Type B pancreatic cell (in vitro differentiated cells): ENCODE data around the gene PARP11. TPM values are rescaled to one million over a fixed set of nuclear protein-coding genes. Genes with fewer than 3 reads are reported as not detected.
A peak's percentile ranks its signal among the peaks of the same experiment; 100 is the strongest.

ENCODE experiments used
- DNase-seq: peaks from one replicate; pipeline ENCODE4 v3.0.0; 2021; ENCODE audit warnings: mixed read lengths; ENCODE audit not compliant: unreplicated experiment; ENCODE audit errors: extremely low spot score
- H3K27ac Mint-ChIP-seq: 2 replicates; pipeline ENCODE4 v1.8.0; 2021; ENCODE audit warnings: mild to moderate bottlenecking, mixed read lengths
- H3K27me3 Mint-ChIP-seq: 2 replicates; pipeline ENCODE4 v1.8.0; 2021; ENCODE audit warnings: mixed read lengths
- H3K36me3 Mint-ChIP-seq: 2 replicates; pipeline ENCODE4 v1.8.0; 2021; ENCODE audit warnings: mixed read lengths
- H3K4me1 Mint-ChIP-seq: one replicate; pipeline ENCODE4 v1.8.0; 2021; ENCODE audit warnings: mixed read lengths; ENCODE audit not compliant: unreplicated experiment
- H3K4me3 Mint-ChIP-seq: 2 replicates; pipeline ENCODE4 v1.8.0; 2021; ENCODE audit warnings: mild to moderate bottlenecking, mixed read lengths
- H3K9me3 Mint-ChIP-seq: 2 replicates; pipeline ENCODE4 v1.8.0; 2021; ENCODE audit warnings: mixed read lengths
- total RNA-seq: library from RNA; stranded (reverse); gene quantifications from 2 replicates; pipeline ENCODE4 v1.2.1, GENCODE V29; 2021; ENCODE audit warnings: low replicate concordance
- TF ChIP-seq, protein P1 (sequence below): fragments of 200-600 bp; sonication (generic); conservative IDR thresholded peaks from 2 replicates; pipeline ENCODE4 v1.5.0; 2021; ENCODE audit warnings: antibody characterized with exemption, mild to moderate bottlenecking

The PARP11 gene
- total RNA-seq, 1 donor from 2014 or later = 14.4 TPM

DNA sequence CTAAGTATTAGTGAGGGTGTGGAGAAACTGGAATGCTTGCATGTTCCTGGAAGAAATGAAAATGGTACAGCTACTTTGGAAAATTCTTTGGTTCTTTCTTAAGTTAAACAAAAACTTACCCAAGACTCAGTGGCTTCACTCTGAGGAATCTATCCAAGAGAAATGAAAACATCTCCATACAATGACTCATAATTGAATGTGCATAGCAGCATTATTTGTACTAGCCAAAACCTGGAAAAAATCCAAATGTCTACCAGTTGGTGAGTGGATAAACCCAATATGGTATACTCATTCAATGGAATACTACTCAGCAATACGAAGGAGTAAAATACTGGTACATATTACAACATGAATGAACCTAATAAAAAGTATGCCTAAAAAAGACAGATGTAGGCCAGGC, 102.3 kb downstream of the PARP11 start:
- no peaks in the 10 kb centered on the region for H3K4me1 Mint-ChIP-seq
- H3K9me3 Mint-ChIP-seq = peaks cover 5% of the 10 kb centered on the region
- no peaks in the 10 kb centered on the region for H3K36me3 Mint-ChIP-seq
- DNase-seq = no peak
- no peak overlapping the region for H3K27ac Mint-ChIP-seq
- H3K27me3 Mint-ChIP-seq = peaks cover 15% of the 10 kb centered on the region
- H3K4me3 Mint-ChIP-seq = no peak overlapping the region
- TF ChIP-seq, protein P1, sequence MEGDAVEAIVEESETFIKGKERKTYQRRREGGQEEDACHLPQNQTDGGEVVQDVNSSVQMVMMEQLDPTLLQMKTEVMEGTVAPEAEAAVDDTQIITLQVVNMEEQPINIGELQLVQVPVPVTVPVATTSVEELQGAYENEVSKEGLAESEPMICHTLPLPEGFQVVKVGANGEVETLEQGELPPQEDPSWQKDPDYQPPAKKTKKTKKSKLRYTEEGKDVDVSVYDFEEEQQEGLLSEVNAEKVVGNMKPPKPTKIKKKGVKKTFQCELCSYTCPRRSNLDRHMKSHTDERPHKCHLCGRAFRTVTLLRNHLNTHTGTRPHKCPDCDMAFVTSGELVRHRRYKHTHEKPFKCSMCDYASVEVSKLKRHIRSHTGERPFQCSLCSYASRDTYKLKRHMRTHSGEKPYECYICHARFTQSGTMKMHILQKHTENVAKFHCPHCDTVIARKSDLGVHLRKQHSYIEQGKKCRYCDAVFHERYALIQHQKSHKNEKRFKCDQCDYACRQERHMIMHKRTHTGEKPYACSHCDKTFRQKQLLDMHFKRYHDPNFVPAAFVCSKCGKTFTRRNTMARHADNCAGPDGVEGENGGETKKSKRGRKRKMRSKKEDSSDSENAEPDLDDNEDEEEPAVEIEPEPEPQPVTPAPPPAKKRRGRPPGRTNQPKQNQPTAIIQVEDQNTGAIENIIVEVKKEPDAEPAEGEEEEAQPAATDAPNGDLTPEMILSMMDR = no peak

DNA sequence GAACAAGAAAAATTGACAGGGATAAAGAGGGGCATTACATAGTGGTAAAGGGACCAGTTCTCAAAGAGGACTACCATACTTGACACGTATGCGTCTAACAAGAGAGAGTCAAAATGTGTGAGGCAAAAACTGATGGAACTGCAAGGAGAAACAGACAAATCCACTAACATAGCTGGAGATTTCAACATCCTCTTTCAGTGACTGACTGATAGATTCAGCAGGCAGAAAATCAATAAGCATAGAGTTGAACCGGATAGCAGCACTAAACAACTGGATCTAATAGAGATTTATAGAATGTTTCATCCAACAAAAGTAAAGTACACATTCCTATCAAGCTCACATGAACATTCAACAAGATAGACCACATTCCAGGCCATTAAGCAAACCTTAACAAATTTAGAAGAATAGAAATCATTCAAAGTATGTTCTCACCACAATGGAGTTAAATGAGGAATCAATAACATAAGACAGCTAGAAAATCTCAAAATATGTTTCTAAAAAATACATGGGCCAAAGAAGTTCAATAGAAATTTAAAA, 104.2 kb downstream of the PARP11 start:
- no peaks in the 10 kb centered on the region for H3K4me1 Mint-ChIP-seq
- no peaks in the 10 kb centered on the region for H3K36me3 Mint-ChIP-seq
- TF ChIP-seq, protein P1 = no peak
- peaks cover 5% of the 10 kb centered on the region for H3K9me3 Mint-ChIP-seq
- H3K27me3 Mint-ChIP-seq = peaks cover 15% of the 10 kb centered on the region
- no peak for DNase-seq
- H3K4me3 Mint-ChIP-seq = no peak overlapping the region
- H3K27ac Mint-ChIP-seq = peak overlapping the region; percentile 12

DNA sequence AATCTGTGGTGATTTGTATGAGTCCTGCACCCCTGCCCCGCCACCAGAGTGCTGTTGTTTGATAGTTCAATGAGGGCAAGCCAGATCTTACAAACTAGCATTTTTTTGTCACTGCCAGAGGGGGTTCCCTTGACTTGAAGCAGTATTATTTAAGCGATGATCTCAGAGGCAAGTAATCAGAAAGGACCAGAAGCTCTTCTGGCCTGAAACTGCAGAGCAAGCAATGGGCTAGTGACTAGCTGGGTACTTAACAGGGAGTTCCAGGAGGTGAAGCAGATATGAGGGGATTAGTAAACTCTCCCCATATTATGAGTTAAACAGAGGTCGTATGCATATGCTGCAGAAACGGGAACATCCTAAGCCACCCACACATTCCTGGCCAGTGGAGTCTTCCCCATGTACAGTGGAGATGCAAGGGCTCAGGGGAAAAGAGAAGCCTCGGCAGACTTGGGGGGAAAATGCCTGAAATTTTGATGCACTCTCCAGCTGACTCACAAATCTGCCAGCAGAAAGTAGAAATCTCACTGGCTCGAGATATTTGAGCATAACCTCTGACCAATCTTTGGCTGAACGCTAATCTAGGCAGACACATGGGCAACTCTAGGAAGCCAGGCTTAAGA, 112.0 kb downstream of the PARP11 start:
- Mint-ChIP-seq H3K27me3 (peaks cover 27% of the 10 kb centered on the region), H3K4me3 (no peak overlapping the region), H3K4me1 (peaks cover 6% of the 10 kb centered on the region), H3K36me3 (peaks cover 10% of the 10 kb centered on the region), H3K9me3 (no peaks in the 10 kb centered on the region), H3K27ac (no peak overlapping the region)
- DNase-seq = no peak
- TF ChIP-seq, protein P1 = no peak

DNA sequence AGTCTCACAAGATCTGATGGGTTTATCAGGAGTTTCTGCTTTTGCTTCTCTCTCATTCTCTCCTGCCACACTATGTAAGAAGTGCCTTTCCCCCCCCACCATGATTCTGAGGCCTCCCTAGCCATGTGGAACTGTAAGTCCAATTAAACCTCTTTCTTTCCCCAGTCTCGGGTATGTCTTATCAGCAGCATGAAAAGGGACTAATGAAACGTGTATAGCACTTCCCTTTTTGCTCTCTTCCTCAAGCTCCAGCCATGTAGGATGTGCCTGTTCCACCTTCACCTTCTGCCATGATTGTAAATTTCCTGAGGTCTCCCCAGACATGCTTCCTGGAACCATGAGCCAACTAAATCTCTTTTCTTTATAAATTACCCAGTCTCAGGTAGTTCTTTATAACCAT, 113.3 kb downstream of the PARP11 start:
- Mint-ChIP-seq H3K27me3 (peaks cover 27% of the 10 kb centered on the region), H3K4me1 (peaks cover 6% of the 10 kb centered on the region), H3K27ac (no peak overlapping the region), H3K4me3 (no peak overlapping the region), H3K9me3 (no peaks in the 10 kb centered on the region), H3K36me3 (peaks cover 10% of the 10 kb centered on the region)
- TF ChIP-seq, protein P1 = no peak
- no peak for DNase-seq

Other genes with a start within 250 kb of the PARP11 start
- gene CRACR2A, start 120.3 kb downstream of the PARP11 start, total RNA-seq = 1.9 and 2.7 TPM in 2 replicates